HepG2 (cell line): Measurements from ENCODE around the gene CCDC17. TPM values are rescaled to one million over a fixed set of nuclear protein-coding genes. Genes with fewer than 3 reads are reported as not detected.

ENCODE experiments used
- FOSL1 ChIP-seq: sonication (generic); formaldehyde crosslinking; IDR thresholded peaks from 2 replicates; pipeline ENCODE4 v1.9.0; 2021; ENCODE audit warnings: missing genetic modification reagents, borderline replicate concordance
- HCFC1 ChIP-seq: fragments of 150-350 bp; IDR thresholded peaks from 2 replicates; pipeline ENCODE4 v1.6.1; 2014; ENCODE audit warnings: low read depth, low read length
- PHF20 ChIP-seq: sonication (generic); formaldehyde crosslinking; IDR thresholded peaks from 2 replicates; pipeline ENCODE4 v1.5.0; 2020; ENCODE audit warnings: mild to moderate bottlenecking, missing genetic modification reagents
- SP2 ChIP-seq: sonication (generic); formaldehyde crosslinking; IDR thresholded peaks from 2 replicates; pipeline ENCODE4 v1.5.1; 2020; ENCODE audit warnings: mild to moderate bottlenecking, missing genetic modification reagents
- TBX3 ChIP-seq: fragments of 450-650 bp; IDR thresholded peaks from 2 replicates; pipeline ENCODE4 v1.6.1; 2017; ENCODE audit warnings: antibody characterized with exemption, mild to moderate bottlenecking, inconsistent platforms, borderline replicate concordance
- ZBTB46 ChIP-seq: sonication (generic); formaldehyde crosslinking; IDR thresholded peaks from 2 replicates; pipeline ENCODE4 v1.4.0; 2020; ENCODE audit warnings: mild to moderate bottlenecking, missing genetic modification reagents, borderline replicate concordance
- ZNF3 ChIP-seq: IDR thresholded peaks from 2 replicates; pipeline ENCODE4 v1.7.0; 2017; ENCODE audit warnings: inconsistent platforms
- ZNF513 ChIP-seq: sonication (generic); formaldehyde crosslinking; conservative IDR thresholded peaks from 2 replicates; pipeline ENCODE4 v1.5.0; 2020; ENCODE audit warnings: missing genetic modification reagents
- ZNF574 ChIP-seq: sonication (generic); formaldehyde crosslinking; IDR thresholded peaks from 2 replicates; pipeline ENCODE4 v1.4.0; 2020; ENCODE audit warnings: missing genetic modification reagents
- polyA plus RNA-seq, 8 experiments: library from polyadenylated mRNA; depleted of rRNA in 3 of 8; stranded (reverse) in 7 of 8; unstranded in 1 of 8; fragments of >200 nt; fragmentation: Illumina TruSeq in 4 of 8; extraction: Trizol in 4 of 8; gene quantifications; 2 replicates each; pipeline versions ENCODE4 v1.2.1 to v1.2.3, GENCODE V29; 2011 to 2016; ENCODE audit warnings: low read depth in 4 of 8, missing spikeins in 1 of 8, mixed read lengths in 1 of 8; ENCODE audit not compliant: insufficient read depth in 1 of 8
- total RNA-seq, 5 experiments: library from RNA; depleted of rRNA; stranded (reverse); fragments of >200 nt; fragmentation: Illumina TruSeq; extraction: Trizol; gene quantifications; 2 replicates each; pipeline ENCODE4 v1.2.3, GENCODE V29; 2016; ENCODE audit warnings: low read depth in 1 of 5
- TF ChIP-seq, protein P1 (sequence below): sonication (generic); formaldehyde crosslinking; IDR thresholded peaks from 2 replicates; pipeline ENCODE4 v1.8.0; 2022; ENCODE audit warnings: low read depth, missing genetic modification reagents
- TF ChIP-seq, protein P2 (sequence below): sonication (generic); formaldehyde crosslinking; IDR thresholded peaks from 2 replicates; pipeline ENCODE4 v1.5.0; 2020; ENCODE audit warnings: missing genetic modification reagents

Gene CCDC17
- total and polyA plus RNA-seq, 2 of the 13 experiments (the other 11 are each of a cell fraction or from before 2014, with no cell fraction given): 1.5 to 3.3 TPM

DNA sequence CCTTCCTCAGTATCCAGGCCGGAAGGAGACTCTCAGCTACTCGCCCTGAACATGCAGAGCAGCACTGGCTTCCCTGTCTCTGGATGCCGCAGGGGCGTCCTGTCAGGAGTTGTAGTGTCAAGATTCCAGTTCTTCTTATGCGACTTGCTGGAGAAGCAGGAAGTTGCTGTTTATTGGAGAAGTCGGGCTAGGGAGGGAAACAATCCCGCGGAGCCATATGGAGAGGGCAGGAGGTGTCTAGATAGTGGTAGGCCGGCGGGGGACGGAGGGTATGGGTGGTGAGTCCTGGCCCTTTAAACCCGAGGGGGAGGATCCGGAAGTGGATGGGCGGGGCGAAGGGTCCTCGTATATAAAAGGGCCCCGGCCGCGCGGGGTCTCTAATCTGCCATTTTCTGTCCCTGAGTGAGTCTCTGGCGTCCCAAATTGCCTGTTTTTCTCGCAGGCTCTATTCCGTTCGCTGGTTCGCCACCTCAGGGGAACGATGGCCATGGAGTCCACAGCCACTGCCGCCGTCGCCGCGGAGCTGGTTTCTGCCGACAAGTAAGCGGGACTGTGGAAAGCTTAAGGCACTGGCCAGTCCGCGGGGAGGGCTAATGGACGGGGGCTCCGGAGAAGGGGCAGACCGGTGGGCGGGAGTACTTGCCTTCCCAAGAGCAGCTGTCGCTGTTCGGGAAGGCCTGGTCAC, 40.0 kb downstream of the CCDC17 start, which contains the start of gene NASP (continued):
- peak; percentile 64; the same call in 1 of the 2 replicates for TF ChIP-seq ZNF513 (CRISPR knock-in tag)
- no peak for TF ChIP-seq ZNF3 (CRISPR knock-in tag)
- peak; percentile 65 for TF ChIP-seq ZNF574 (CRISPR knock-in tag)
- TF ChIP-seq SP2 (CRISPR knock-in tag): peak; percentile 69
- TF ChIP-seq, protein P1, sequence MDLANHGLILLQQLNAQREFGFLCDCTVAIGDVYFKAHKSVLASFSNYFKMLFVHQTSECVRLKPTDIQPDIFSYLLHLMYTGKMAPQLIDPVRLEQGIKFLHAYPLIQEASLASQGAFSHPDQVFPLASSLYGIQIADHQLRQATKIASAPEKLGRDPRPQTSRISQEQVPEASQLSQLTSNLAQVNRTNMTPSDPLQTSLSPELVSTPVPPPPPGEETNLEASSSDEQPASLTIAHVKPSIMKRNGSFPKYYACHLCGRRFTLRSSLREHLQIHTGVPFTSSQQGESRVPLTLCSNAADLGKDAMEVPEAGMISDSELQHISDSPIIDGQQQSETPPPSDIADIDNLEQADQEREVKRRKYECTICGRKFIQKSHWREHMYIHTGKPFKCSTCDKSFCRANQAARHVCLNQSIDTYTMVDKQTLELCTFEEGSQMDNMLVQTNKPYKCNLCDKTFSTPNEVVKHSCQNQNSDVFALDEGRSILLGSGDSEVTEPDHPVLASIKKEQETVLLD: peak; percentile 78
- TF ChIP-seq PHF20 (CRISPR knock-in tag): peak; percentile 44; the same call in 1 of the 2 replicates
- TF ChIP-seq FOSL1 (CRISPR knock-in tag): 0 out of 2 replicates have a peak, but pooled peaks have one; percentile 24
- TF ChIP-seq ZBTB46 (CRISPR knock-in tag): no peak
- TF ChIP-seq HCFC1: peak; percentile 30; the same call in 1 of the 2 replicates
- TF ChIP-seq, protein P2, sequence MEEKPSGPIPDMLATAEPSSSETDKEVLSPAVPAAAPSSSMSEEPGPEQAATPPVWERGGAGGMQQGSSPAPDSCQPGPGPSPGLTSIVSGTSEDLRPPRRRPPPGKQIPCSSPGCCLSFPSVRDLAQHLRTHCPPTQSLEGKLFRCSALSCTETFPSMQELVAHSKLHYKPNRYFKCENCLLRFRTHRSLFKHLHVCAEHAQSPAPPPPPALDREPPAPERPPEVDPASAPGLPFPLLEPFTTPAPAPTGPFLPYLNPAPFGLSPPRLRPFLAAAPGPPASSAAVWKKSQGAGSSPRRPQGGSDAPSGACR (CRISPR knock-in tag): peak; percentile 26; the same call in 1 of the 2 replicates
- TF ChIP-seq TBX3: 0 out of 2 replicates have a peak, but pooled peaks have one; percentile 29
